SU-DHL-6 (cell line): Measurements from ENCODE around the gene JMY.

ENCODE experiments used
- H2AFZ ChIP-seq: fragments of 200-600 bp; sonication (generic); 2 replicates; pipeline ENCODE4 v1.6.1; 2014; ENCODE audit warnings: low read depth, mild to moderate bottlenecking, moderate library complexity, mixed read lengths, antibody characterized with exemption, low read length; ENCODE audit not compliant: severe bottlenecking
- H3F3A ChIP-seq: fragments of 200-600 bp; shearing (Covaris generic); 2 replicates; pipeline ENCODE4 v1.6.0; 2016; ENCODE audit warnings: antibody characterized with exemption, mild to moderate bottlenecking; ENCODE audit not compliant: insufficient read depth
- H3K27ac ChIP-seq: fragments of 200-600 bp; sonication (generic); 2 replicates; pipeline ENCODE4 v1.5.1; 2016; ENCODE audit warnings: low read depth, mild to moderate bottlenecking, low read length, moderate library complexity, mixed read lengths
- H3K27me3 ChIP-seq: fragments of 200-600 bp; sonication (generic), shearing (Covaris generic); 2 replicates; pipeline ENCODE4 v1.6.0; 2014; ENCODE audit warnings: mild to moderate bottlenecking, low read length
- H3K36me3 ChIP-seq: fragments of 200-600 bp; sonication (generic); 2 replicates; pipeline ENCODE4 v1.6.1; 2014; ENCODE audit warnings: mild to moderate bottlenecking, low read length, mixed read lengths
- H3K4me2 ChIP-seq: fragments of 300-600, 200-600 bp; shearing (Covaris generic), sonication (generic); 2 replicates; pipeline ENCODE4 v1.6.0; 2014; ENCODE audit warnings: low read length, low read depth, mild to moderate bottlenecking; ENCODE audit not compliant: poor library complexity, severe bottlenecking
- H3K4me3 ChIP-seq: fragments of 200-600 bp; sonication (generic); 2 replicates; pipeline ENCODE4 v1.5.1; 2014; ENCODE audit warnings: antibody characterized with exemption, low read length, mild to moderate bottlenecking, mixed read lengths; ENCODE audit not compliant: insufficient read depth, poor library complexity, severe bottlenecking
- H3K79me2 ChIP-seq: fragments of 200-600 bp; sonication (generic); 2 replicates; pipeline ENCODE4 v1.6.1; 2014; ENCODE audit warnings: mild to moderate bottlenecking, low read length, moderate library complexity; ENCODE audit not compliant: insufficient read depth
- H3K9ac ChIP-seq: fragments of 200-600 bp; sonication (generic); 2 replicates; pipeline ENCODE4 v1.7.0; 2014; ENCODE audit warnings: mild to moderate bottlenecking, low read length
- H3K9me2 ChIP-seq: fragments of 200-600 bp; sonication (generic); replicated peaks from 2 replicates; pipeline ENCODE4 v1.6.1; 2014; ENCODE audit warnings: low read length; ENCODE audit not compliant: insufficient read depth
- H3K9me3 ChIP-seq: fragments of 200-600 bp; sonication (generic); 2 replicates; pipeline ENCODE4 v1.6.1; 2014; ENCODE audit warnings: low read length, mixed read lengths; ENCODE audit not compliant: insufficient read depth
- H4K20me1 ChIP-seq: fragments of 200-600 bp; sonication (generic); 2 replicates; pipeline ENCODE4 v1.6.1; 2014; ENCODE audit warnings: low read depth, mild to moderate bottlenecking, antibody characterized with exemption, low read length, moderate library complexity, mixed read lengths
- EZH2phosphoT487 ChIP-seq: fragments of 200-600 bp; sonication (generic), shearing (Covaris generic); conservative IDR thresholded peaks from 2 replicates; pipeline ENCODE4 v1.6.1; 2018; ENCODE audit warnings: mild to moderate bottlenecking, antibody characterized with exemption, low read length, moderate library complexity, mixed read lengths
- TF ChIP-seq, protein P1 (sequence below): fragments of 200-600 bp; sonication (generic); IDR thresholded peaks from one replicate; pipeline ENCODE4 v1.5.1; 2017; ENCODE audit warnings: antibody characterized with exemption, mild to moderate bottlenecking, low read length, moderate library complexity; ENCODE audit not compliant: insufficient read depth, poor library complexity, severe bottlenecking

Gene JMY

DNA sequence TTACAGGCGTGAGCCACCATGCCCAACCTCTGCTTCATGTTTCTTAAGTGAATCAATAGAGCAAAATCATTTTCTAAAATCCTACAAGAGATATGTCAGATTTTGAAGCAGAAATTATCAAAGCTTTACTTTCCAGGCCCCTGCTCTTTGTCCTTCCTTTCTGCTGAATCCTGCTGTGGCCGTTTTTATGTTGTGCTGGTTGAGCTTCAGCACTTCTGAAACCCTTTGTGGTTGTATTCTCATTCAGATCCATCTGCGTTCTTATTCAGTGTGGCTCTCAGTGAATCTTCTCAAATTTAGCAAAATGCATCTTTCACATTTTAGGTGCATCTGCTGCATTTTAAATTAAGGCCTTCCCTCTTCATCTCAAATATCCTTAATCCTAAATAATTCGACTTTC is 26.0 kb downstream of the JMY start:
- Histone ChIP-seq H3K36me3 (no peaks in the 10 kb centered on the region), H3K9me2 (no peaks in the 10 kb centered on the region), H3K27me3 (no peaks in the 10 kb centered on the region), H2AFZ (no peak overlapping the region), H3K9ac (no peak overlapping the region), H3F3A (no peaks in the 10 kb centered on the region), H3K27ac (no peak overlapping the region), H3K4me3 (no peak overlapping the region), H3K9me3 (no peaks in the 10 kb centered on the region), H3K79me2 (no peaks in the 10 kb centered on the region), H3K4me2 (no peak overlapping the region), H4K20me1 (no peaks in the 10 kb centered on the region)
- TF ChIP-seq EZH2phosphoT487 = no peak
- TF ChIP-seq, protein P1, sequence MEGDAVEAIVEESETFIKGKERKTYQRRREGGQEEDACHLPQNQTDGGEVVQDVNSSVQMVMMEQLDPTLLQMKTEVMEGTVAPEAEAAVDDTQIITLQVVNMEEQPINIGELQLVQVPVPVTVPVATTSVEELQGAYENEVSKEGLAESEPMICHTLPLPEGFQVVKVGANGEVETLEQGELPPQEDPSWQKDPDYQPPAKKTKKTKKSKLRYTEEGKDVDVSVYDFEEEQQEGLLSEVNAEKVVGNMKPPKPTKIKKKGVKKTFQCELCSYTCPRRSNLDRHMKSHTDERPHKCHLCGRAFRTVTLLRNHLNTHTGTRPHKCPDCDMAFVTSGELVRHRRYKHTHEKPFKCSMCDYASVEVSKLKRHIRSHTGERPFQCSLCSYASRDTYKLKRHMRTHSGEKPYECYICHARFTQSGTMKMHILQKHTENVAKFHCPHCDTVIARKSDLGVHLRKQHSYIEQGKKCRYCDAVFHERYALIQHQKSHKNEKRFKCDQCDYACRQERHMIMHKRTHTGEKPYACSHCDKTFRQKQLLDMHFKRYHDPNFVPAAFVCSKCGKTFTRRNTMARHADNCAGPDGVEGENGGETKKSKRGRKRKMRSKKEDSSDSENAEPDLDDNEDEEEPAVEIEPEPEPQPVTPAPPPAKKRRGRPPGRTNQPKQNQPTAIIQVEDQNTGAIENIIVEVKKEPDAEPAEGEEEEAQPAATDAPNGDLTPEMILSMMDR = no peak

DNA sequence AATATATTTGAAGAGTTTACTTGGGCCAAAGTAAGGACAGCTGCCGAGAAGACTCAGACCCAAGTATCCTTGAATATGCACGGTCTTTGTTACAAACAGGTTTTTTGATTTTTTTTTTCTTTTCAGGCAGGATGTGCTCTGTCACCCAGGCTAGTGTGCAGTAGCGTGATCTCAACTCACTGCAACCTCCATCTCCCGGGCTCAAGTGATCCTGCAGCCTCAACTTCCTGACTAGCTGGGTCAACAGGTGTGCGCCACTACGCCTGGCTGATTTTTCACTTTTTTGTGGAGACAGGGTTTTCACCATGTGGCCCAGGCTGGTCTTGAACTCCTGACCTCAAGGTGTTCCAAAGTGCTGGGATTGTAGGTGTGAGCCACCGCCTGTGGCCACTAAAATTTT is 27.4 kb downstream of the JMY start:
- H2AFZ ChIP-seq = no peak overlapping the region
- no peaks in the 10 kb centered on the region for H3K9me2 ChIP-seq
- H4K20me1 ChIP-seq = no peaks in the 10 kb centered on the region
- no peaks in the 10 kb centered on the region for H3K36me3 ChIP-seq
- H3K9me3 ChIP-seq = no peaks in the 10 kb centered on the region
- H3K9ac ChIP-seq = no peak overlapping the region
- no peak for TF ChIP-seq EZH2phosphoT487
- TF ChIP-seq, protein P1 = no peak
- no peaks in the 10 kb centered on the region for H3K79me2 ChIP-seq
- no peaks in the 10 kb centered on the region for H3K27me3 ChIP-seq
- no peak overlapping the region for H3K27ac ChIP-seq
- no peaks in the 10 kb centered on the region for H3F3A ChIP-seq
- H3K4me3 ChIP-seq = no peak overlapping the region
- H3K4me2 ChIP-seq = no peak overlapping the region

DNA sequence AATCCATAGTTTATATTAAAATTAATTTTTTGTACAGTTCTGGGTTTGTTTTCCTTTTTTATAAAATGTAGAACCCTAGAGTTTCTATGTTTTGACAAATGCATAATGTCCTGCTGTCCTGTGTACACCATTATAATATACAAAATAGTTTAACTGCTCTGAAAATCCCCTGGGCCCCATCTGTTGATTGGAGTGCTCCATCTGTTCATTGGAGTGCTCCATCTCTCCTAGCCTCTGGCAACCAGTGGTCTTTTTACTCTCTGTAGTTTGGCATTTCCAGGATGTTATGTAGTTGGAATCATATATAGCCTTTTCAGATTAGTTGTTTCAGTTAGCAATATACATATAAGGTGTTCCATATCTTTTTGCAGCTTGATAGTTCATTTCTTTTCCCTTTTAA is 31.2 kb downstream of the JMY start:
- TF ChIP-seq, protein P1 = no peak
- no peak for TF ChIP-seq EZH2phosphoT487
- no peaks in the 10 kb centered on the region for H3K9me2 ChIP-seq
- H3K27me3 ChIP-seq = no peaks in the 10 kb centered on the region
- H3K4me2 ChIP-seq = no peak overlapping the region
- H3K27ac ChIP-seq = no peak overlapping the region
- H3K9ac ChIP-seq = no peak overlapping the region
- H3K36me3 ChIP-seq = no peaks in the 10 kb centered on the region
- H3K9me3 ChIP-seq = no peaks in the 10 kb centered on the region
- no peaks in the 10 kb centered on the region for H3F3A ChIP-seq
- H2AFZ ChIP-seq = no peak overlapping the region
- no peaks in the 10 kb centered on the region for H3K79me2 ChIP-seq
- no peaks in the 10 kb centered on the region for H4K20me1 ChIP-seq
- no peak overlapping the region for H3K4me3 ChIP-seq
